ENCODE data around the gene AJUBA.
"Not testable (repeated sequence)": the region's sequence is repeated elsewhere in the genome, so short reads cannot be mapped to it uniquely, and the experiment has no call there.

AJUBA gene

GRCh38 chr14:23006188-23006534 is 23.8 kb upstream of the AJUBA start:
- DNase-seq (ENCODE audit: low spot score), result no peak

- DNase-seq (ENCODE audit: low spot score), result no peak
These were observed 23.3 kb upstream of the AJUBA start for GRCh38 chr14:23005451-23006187.

GRCh38 chr14:23004274-23004673 is 21.9 kb upstream of the AJUBA start:
- DNase-seq (ENCODE audit: low spot score), result not testable (repeated sequence)

- no peak for DNase-seq (ENCODE audit: low spot score)
These were observed 20.2 kb upstream of the AJUBA start for GRCh38 chr14:23002592-23002991.

GRCh38 chr14:23000860-23001259 is 18.5 kb upstream of the AJUBA start:
- DNase-seq (ENCODE audit: low spot score), result no peak

GRCh38 chr14:22998329-22999012 is 16.1 kb upstream of the AJUBA start:
- no peak for DNase-seq (ENCODE audit: low spot score)

- no peak for DNase-seq (ENCODE audit: low spot score)
These were observed 15.4 kb upstream of the AJUBA start for GRCh38 chr14:22997676-22998323.

GRCh38 chr14:22996768-22997654 is 14.7 kb upstream of the AJUBA start:
- no peak for DNase-seq (ENCODE audit: low spot score)

- DNase-seq (ENCODE audit: low spot score), result no peak
These were observed 13.7 kb upstream of the AJUBA start for GRCh38 chr14:22995889-22996625.

GRCh38 chr14:22994762-22995275 is 12.5 kb upstream of the AJUBA start:
- DNase-seq (ENCODE audit: low spot score), result peak; percentile 51

- no peak for DNase-seq (ENCODE audit: low spot score)
These were observed 11.2 kb upstream of the AJUBA start for GRCh38 chr14:22993517-22993916.

- DNase-seq (ENCODE audit: low spot score), result no peak
These were observed 9.5 kb upstream of the AJUBA start for GRCh38 chr14:22991852-22992251.

GRCh38 chr14:22987291-22987690 is 4.9 kb upstream of the AJUBA start:
- DNase-seq (ENCODE audit: low spot score), result no peak

GRCh38 chr14:22986508-22987054 is 4.2 kb upstream of the AJUBA start:
- peak; percentile 83 for DNase-seq (ENCODE audit: low spot score)

- DNase-seq (ENCODE audit: low spot score), result no peak
These were observed 3.6 kb upstream of the AJUBA start for GRCh38 chr14:22985894-22986507.

GRCh38 chr14:22984959-22985658 is 2.8 kb upstream of the AJUBA start:
- DNase-seq (ENCODE audit: low spot score), result no peak

- DNase-seq (ENCODE audit: low spot score), result no peak
These were observed 375 bp downstream of the AJUBA start for GRCh38 chr14:22981876-22982476.

GRCh38 chr14:22981090-22981875 is 1.1 kb downstream of the AJUBA start:
- peak; percentile 42 for DNase-seq (ENCODE audit: low spot score)

- DNase-seq (ENCODE audit: low spot score), result peak; percentile 92
These were observed 1.7 kb downstream of the AJUBA start for GRCh38 chr14:22980672-22981089.
